H1 (cell line): Measurements from ENCODE around the gene RHOT1. TPM values are rescaled to one million over a fixed set of nuclear protein-coding genes. Genes with fewer than 3 reads are reported as not detected.

ENCODE experiments used
- CTCF ChIA-PET: fragments of 300-600 bp; sonication (Branson Sonifier 250); formaldehyde crosslinking; loops from one replicate; lab custom pipeline; 2021; ENCODE audit not compliant: partially characterized antibody; lab: Charles Lee
- POLR2A ChIA-PET: fragments of 300-600 bp; sonication (Branson Sonifier 250); formaldehyde crosslinking; loops from one replicate; lab custom pipeline; 2021; ENCODE audit warnings: inconsistent platforms; ENCODE audit not compliant: partially characterized antibody; lab: Charles Lee
- DNase-seq, 2 experiments: peaks; one replicate each; pipeline versions ENCODE4 v3.0.0 to v3.0.0-alpha.2; 2010 to 2022; ENCODE audit warnings: low spot score in 2 of 2, low read depth in 1 of 2, mixed read lengths in 1 of 2
- FAIRE-seq: peaks from 2 replicates; lab custom pipeline; 2011; peaks lifted over from hg19 to GRCh38; lab: Jason Lieb, UNC
- H2AFZ ChIP-seq: 2 replicates; pipeline ENCODE4 v1.8.1; 2012; ENCODE audit warnings: low read length, inconsistent platforms
- H2AK5ac ChIP-seq: 2 replicates; pipeline ENCODE4 v1.6.1; 2013; ENCODE audit warnings: low read depth, low read length
- H2BK120ac ChIP-seq: replicated peaks from 2 replicates; pipeline ENCODE3; 2013; ENCODE audit warnings: low read depth, low read length, inconsistent platforms
- H2BK12ac ChIP-seq: 2 replicates; pipeline ENCODE4 v1.6.1; 2013; ENCODE audit warnings: low read depth, low read length
- H2BK15ac ChIP-seq: 2 replicates; pipeline ENCODE4 v1.6.1; 2013; ENCODE audit warnings: low read length
- H2BK20ac ChIP-seq: 2 replicates; pipeline ENCODE4 v1.6.1; 2013; ENCODE audit warnings: low read length
- H2BK5ac ChIP-seq: 2 replicates; pipeline ENCODE4 v1.6.1; 2013; ENCODE audit warnings: low read depth, low read length
- H3K14ac ChIP-seq: 2 replicates; pipeline ENCODE4 v1.6.1; 2013; ENCODE audit warnings: inconsistent platforms; ENCODE audit not compliant: insufficient read length
- H3K18ac ChIP-seq: 2 replicates; pipeline ENCODE4 v1.6.1; 2013; ENCODE audit warnings: low read length; ENCODE audit errors: extremely low read depth
- H3K23ac ChIP-seq: 2 replicates; pipeline ENCODE4 v1.6.1; 2013; ENCODE audit warnings: inconsistent platforms; ENCODE audit not compliant: insufficient read length
- H3K23me2 ChIP-seq: 2 replicates; pipeline ENCODE4 v1.6.1; 2013; ENCODE audit warnings: low read depth, low read length
- H3K27ac ChIP-seq: 2 replicates; pipeline ENCODE4 v1.6.1; 2011; ENCODE audit warnings: low read depth, low read length, inconsistent platforms
- H3K27me3 ChIP-seq, 4 experiments: replicated peaks in 1 of 4; 1 replicate in 1 of 4; 2 replicates in 3 of 4; pipeline versions ENCODE4 v1.6.1 to v1.8.1; 2011 to 2013; ENCODE audit warnings: low read length in 3 of 4, mild to moderate bottlenecking in 3 of 4, inconsistent platforms in 2 of 4, mixed read lengths in 2 of 4, moderate library complexity in 1 of 4; ENCODE audit not compliant: control insufficient read depth in 3 of 4, insufficient read depth in 3 of 4; ENCODE audit errors: extremely low read depth in 1 of 4
- H3K36me3 ChIP-seq, 4 experiments: 2 replicates each; pipeline versions ENCODE4 v1.6.1 to v1.8.1; 2011 to 2013; ENCODE audit warnings: mild to moderate bottlenecking in 4 of 4, low read length in 3 of 4, moderate library complexity in 2 of 4, control low read depth in 1 of 4, inconsistent platforms in 1 of 4; ENCODE audit not compliant: insufficient read depth in 4 of 4, control insufficient read depth in 2 of 4
- H3K4ac ChIP-seq: replicated peaks from 2 replicates; pipeline ENCODE3; 2013; ENCODE audit warnings: low read length, low read depth, mixed read lengths, inconsistent platforms; ENCODE audit not compliant: insufficient read length
- H3K4me1 ChIP-seq, 4 experiments: replicated peaks in 1 of 4; 1 replicate in 1 of 4; 2 replicates in 3 of 4; pipeline versions ENCODE4 v1.6.1 to v1.8.1; 2011 to 2013; ENCODE audit warnings: low read length in 3 of 4, inconsistent platforms in 2 of 4, mixed read lengths in 1 of 4; ENCODE audit not compliant: insufficient read depth in 4 of 4, control insufficient read depth in 3 of 4
- H3K4me2 ChIP-seq, 2 experiments: 2 replicates each; pipeline versions ENCODE4 v1.6.1 to v1.8.1; 2011 to 2013; ENCODE audit warnings: low read depth in 2 of 2, low read length in 2 of 2, control low read depth in 1 of 2, inconsistent platforms in 1 of 2, mild to moderate bottlenecking in 1 of 2; ENCODE audit not compliant: insufficient read depth in 1 of 2
- H3K4me3 ChIP-seq, 4 experiments: fragments of 200-600, 300-600 bp in 1 of 4; sonication (generic), shearing (Covaris generic), sonication (Bioruptor Twin) in 1 of 4; 2 replicates each; pipeline versions ENCODE4 v1.5.1 to v1.8.1; 2011 to 2016; ENCODE audit warnings: low read length in 4 of 4, low read depth in 3 of 4, control low read depth in 2 of 4, inconsistent platforms in 2 of 4, mild to moderate bottlenecking in 2 of 4, mixed read lengths in 1 of 4, moderate library complexity in 1 of 4; ENCODE audit not compliant: insufficient read depth in 2 of 4; ENCODE audit errors: extremely low read depth in 1 of 4
- H3K56ac ChIP-seq: replicated peaks from 2 replicates; pipeline ENCODE3; 2013; ENCODE audit warnings: low read depth, mild to moderate bottlenecking, mixed read lengths, low read length, inconsistent platforms; ENCODE audit not compliant: insufficient read length
- H3K79me1 ChIP-seq: 2 replicates; pipeline ENCODE4 v1.6.1; 2013; ENCODE audit warnings: low read depth, low read length, control low read depth
- H3K79me2 ChIP-seq, 2 experiments: 2 replicates each; pipeline versions ENCODE4 v1.6.1 to v1.8.1; 2012 to 2013; ENCODE audit warnings: low read length in 2 of 2, mild to moderate bottlenecking in 2 of 2, inconsistent platforms in 1 of 2; ENCODE audit not compliant: insufficient read depth in 2 of 2, control insufficient read depth in 1 of 2
- H3K9ac ChIP-seq, 4 experiments: replicated peaks in 1 of 4; 1 replicate in 1 of 4; 2 replicates in 3 of 4; pipeline versions ENCODE4 v1.6.1 to v1.8.1; 2011 to 2013; ENCODE audit warnings: low read depth in 3 of 4, low read length in 3 of 4, control low read depth in 2 of 4, mild to moderate bottlenecking in 2 of 4, moderate library complexity in 2 of 4, inconsistent platforms in 1 of 4; ENCODE audit errors: extremely low read depth in 1 of 4
- H3K9me3 ChIP-seq, 2 experiments: 2 replicates each; pipeline versions ENCODE4 v1.6.1 to v1.8.1; 2012 to 2013; ENCODE audit warnings: mild to moderate bottlenecking in 2 of 2, moderate library complexity in 2 of 2, control low read depth in 1 of 2, inconsistent platforms in 1 of 2, low read depth in 1 of 2, low read length in 1 of 2, mixed read lengths in 1 of 2; ENCODE audit not compliant: insufficient read depth in 2 of 2
- H4K20me1 ChIP-seq, 2 experiments: replicated peaks in 1 of 2; 2 replicates each; pipeline versions ENCODE3 to v1.8.1; 2011 to 2013; ENCODE audit warnings: inconsistent platforms in 2 of 2, low read length in 2 of 2, mild to moderate bottlenecking in 1 of 2; ENCODE audit not compliant: insufficient read depth in 2 of 2, control insufficient read depth in 1 of 2
- H4K5ac ChIP-seq: 2 replicates; pipeline ENCODE4 v1.6.1; 2013; ENCODE audit warnings: low read length, low read depth, mixed read lengths, inconsistent platforms; ENCODE audit not compliant: insufficient read length
- H4K8ac ChIP-seq: 2 replicates; pipeline ENCODE4 v1.8.0; 2013; ENCODE audit warnings: mild to moderate bottlenecking, moderate library complexity, low read length, inconsistent platforms; ENCODE audit not compliant: insufficient read depth; ENCODE audit errors: extremely low read depth
- H4K91ac ChIP-seq: replicated peaks from 2 replicates; pipeline ENCODE3; 2013; ENCODE audit warnings: low read length, mixed read lengths, inconsistent platforms; ENCODE audit not compliant: insufficient read length
- BCL11A ChIP-seq, 2 experiments: IDR thresholded peaks; one replicate each; pipeline ENCODE4 v1.6.1; 2011; ENCODE audit warnings: low read depth in 2 of 2, low read length in 2 of 2, mild to moderate bottlenecking in 2 of 2
- RNF2 ChIP-seq: fragments of 200-900, 300-1000 bp; sonication (generic); IDR thresholded peaks from 2 replicates; pipeline ENCODE4 v1.7.1; 2016; ENCODE audit warnings: borderline replicate concordance, low read depth, mild to moderate bottlenecking, antibody characterized with exemption, low read length; ENCODE audit not compliant: poor library complexity, severe bottlenecking; ENCODE audit errors: missing control alignments
- SUZ12 ChIP-seq: fragments of 200-600 bp; sonication (generic); IDR thresholded peaks from 2 replicates; pipeline ENCODE4 v1.6.1; 2012; ENCODE audit warnings: mild to moderate bottlenecking, inconsistent platforms, low read length, moderate library complexity, mixed read lengths
- WGBS, 2 experiments: shearing (Covaris generic) in 1 of 2; methylation state at CpG; one replicate each; pipeline versions ENCODE4 v1.1.6 to v1.1.7; 2013 to 2015; ENCODE audit warnings: low lambda C conversion rate in 2 of 2, mixed read lengths in 2 of 2, inconsistent platforms in 1 of 2, low coverage in 1 of 2, missing lambda C conversion rate in 1 of 2; ENCODE audit not compliant: insufficient replicate concordance in 2 of 2, insufficient coverage in 1 of 2, insufficient read length in 1 of 2; ENCODE audit errors: extremely low coverage in 1 of 2, missing lambda C conversion rate in 1 of 2; 5-methylcytosine and 5-hydroxymethylcytosine counted together
- polyA plus RNA-seq, 7 experiments: library from polyadenylated mRNA; depleted of rRNA in 3 of 7; stranded (reverse) in 5 of 7; unstranded in 2 of 7; fragments of >200 nt in 5 of 7; fragments of 200-250 nt in 2 of 7; gene quantifications; 1 replicate in 5 of 7; 2 replicates in 1 of 7; 4 replicates in 1 of 7; pipeline versions ENCODE4 v1.2.1 to v1.2.3, GENCODE V29; 2011 to 2013; ENCODE audit warnings: missing spikeins in 2 of 7, mixed read lengths in 2 of 7
- total RNA-seq: library from RNA; stranded (reverse); fragmentation: NEBNext Ultra II Directional; extraction: Animal tissue kit (Norgen Biotek cat#: 25700); gene quantifications from 2 replicates; pipeline ENCODE4 v1.2.1, GENCODE V29; 2021
- TF ChIP-seq, protein P1 (sequence below): IDR thresholded peaks from 2 replicates; pipeline ENCODE4 v1.6.1; 2011; ENCODE audit warnings: low read length, improper control_type of control experiment

Gene RHOT1
- total and polyA plus RNA-seq, 2 of the 8 experiments (the other 6 are each of a cell fraction or from before 2014, with no cell fraction given), result 34.2 to 38.2 TPM

DNA sequence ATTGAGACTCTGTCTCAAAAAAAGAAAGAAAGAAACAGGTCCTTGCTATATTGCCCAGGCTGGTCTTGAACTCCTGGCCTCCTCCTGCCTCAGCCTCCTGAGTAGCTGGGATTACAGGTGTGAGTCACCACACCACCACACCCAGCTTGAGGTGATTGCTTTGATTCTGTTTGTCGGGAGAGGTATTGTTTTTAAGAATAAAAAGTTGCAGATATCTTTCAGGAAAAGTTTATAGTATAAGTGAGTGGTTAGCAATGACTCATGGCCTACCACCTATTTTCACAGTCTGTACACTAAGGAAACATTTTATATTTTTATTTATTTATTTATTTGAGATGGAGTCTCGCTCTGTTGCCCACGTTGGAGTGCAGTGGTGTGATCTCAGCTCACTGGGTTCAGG lies 45.0 kb downstream of the RHOT1 start:
- no peaks in the 10 kb centered on the region for H3K4me1 ChIP-seq
- no peak for TF ChIP-seq RNF2
- TF ChIP-seq BCL11A (IDR thresholded peaks at IDR 0.05; ENCODE audit: low read depth in 2 of 2, low read length in 2 of 2), result no peak
- no peak for TF ChIP-seq SUZ12
- TF ChIP-seq, protein P1, sequence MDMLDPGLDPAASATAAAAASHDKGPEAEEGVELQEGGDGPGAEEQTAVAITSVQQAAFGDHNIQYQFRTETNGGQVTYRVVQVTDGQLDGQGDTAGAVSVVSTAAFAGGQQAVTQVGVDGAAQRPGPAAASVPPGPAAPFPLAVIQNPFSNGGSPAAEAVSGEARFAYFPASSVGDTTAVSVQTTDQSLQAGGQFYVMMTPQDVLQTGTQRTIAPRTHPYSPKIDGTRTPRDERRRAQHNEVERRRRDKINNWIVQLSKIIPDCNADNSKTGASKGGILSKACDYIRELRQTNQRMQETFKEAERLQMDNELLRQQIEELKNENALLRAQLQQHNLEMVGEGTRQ, result no peak

More for the DNA sequence above, 45.0 kb downstream of the RHOT1 start:
- Histone ChIP-seq H3K36me3 (peaks cover 0 to 16% (median 0%) of the 10 kb centered on the region in 4 experiments; a peak in 1 of 8 replicates), H2AFZ (no peak overlapping the region), H2BK12ac (no peak overlapping the region), H3K14ac (no peak overlapping the region), H3K4me2 (no peak overlapping the region), H4K8ac (no peak overlapping the region), H3K79me2 (no peaks in the 10 kb centered on the region), H4K91ac (no peak overlapping the region), H2BK20ac (no peak overlapping the region), H4K5ac (no peak overlapping the region), H3K27me3 (no peaks in the 10 kb centered on the region), H3K9ac (no peak overlapping the region), H2AK5ac (no peak overlapping the region), H3K56ac (no peak overlapping the region), H3K27ac (no peak overlapping the region), H2BK5ac (no peak overlapping the region), H3K9me3 (no peaks in the 10 kb centered on the region), H3K18ac (no peak overlapping the region), H3K4me3 (no peak overlapping the region), H4K20me1 (no peaks in the 10 kb centered on the region), H3K79me1 (no peaks in the 10 kb centered on the region), H2BK15ac (no peak overlapping the region), H3K23ac (no peak overlapping the region), H3K4ac (no peak overlapping the region), H2BK120ac (no peak overlapping the region), H3K23me2 (no peaks in the 10 kb centered on the region)
- FAIRE-seq (no peak), DNase-seq (no peak)
- POLR2A ChIA-PET, result no interaction called here
- CTCF ChIA-PET, result interaction anchor here (1.4 kb wide), 1 partner anchor 12 kb away, joined by 5 read pairs; no protein-coding TSS in a partner anchor
- WGBS, 2 experiments, result 73% methylated on average over 3 of the region's 3 CpGs; no CpG with 5 or more reads in 1 of the 2 experiments
